Endothelial cell of umbilical vein (primary cell): ENCODE measurements around the gene EXOC3L1. TPM values are rescaled to one million over a fixed set of nuclear protein-coding genes. Genes with fewer than 3 reads are reported as not detected.

Source experiments
- BruUV-seq: library from RNA; stranded (reverse); fragments of 400-500 nt; replicated peaks from 2 replicates; lab custom pipeline; 2021; lab: Mats Ljungman, UMichigan
- CTCF ChIA-PET: fragments of 300-600, 350-600 bp; sonication (Branson Sonifier 250); formaldehyde crosslinking; loops from one replicate; lab custom pipeline; 2021; ENCODE audit warnings: antibody characterized with exemption, inconsistent platforms; lab: Charles Lee
- POLR2A ChIA-PET: fragments of 300-600, 350-600 bp; sonication (Branson Sonifier 250); formaldehyde crosslinking; loops from one replicate; lab custom pipeline; 2021; ENCODE audit warnings: antibody characterized with exemption, inconsistent platforms; lab: Charles Lee
- DNase-seq: peaks from one replicate; pipeline ENCODE4 v3.0.0-alpha.2; 2011; ENCODE audit warnings: low read depth, low spot score
- FAIRE-seq: peaks from 2 replicates; lab custom pipeline; 2011; peaks lifted over from hg19 to GRCh38; lab: Jason Lieb, UNC
- H2AFZ ChIP-seq: 2 replicates; pipeline ENCODE4 v1.6.0; 2012; ENCODE audit warnings: low read depth, low read length, control low read depth, inconsistent platforms
- H3K27ac ChIP-seq: 2 replicates; pipeline ENCODE4 v1.5.1; 2011; ENCODE audit warnings: low read depth, mild to moderate bottlenecking, control low read depth, low read length, moderate library complexity; ENCODE audit not compliant: insufficient read depth
- H3K27me3 ChIP-seq, 2 experiments: 2 replicates each; pipeline versions ENCODE4 v1.6.0 to v1.6.1; 2011; ENCODE audit warnings: low read length in 2 of 2, mixed read lengths in 1 of 2; ENCODE audit not compliant: control insufficient read depth in 2 of 2, insufficient read depth in 2 of 2
- H3K36me3 ChIP-seq, 2 experiments: 2 replicates in 1 of 2; 3 replicates in 1 of 2; pipeline ENCODE4 v1.5.1; 2011; ENCODE audit warnings: low read length in 2 of 2, mild to moderate bottlenecking in 1 of 2, moderate library complexity in 1 of 2; ENCODE audit not compliant: control insufficient read depth in 2 of 2, insufficient read depth in 2 of 2; ENCODE audit errors: extremely low read depth in 1 of 2
- H3K4me1 ChIP-seq: 3 replicates; pipeline ENCODE4 v1.5.1; 2011; ENCODE audit warnings: mild to moderate bottlenecking, low read length; ENCODE audit not compliant: control insufficient read depth, insufficient read depth; ENCODE audit errors: extremely low read depth
- H3K4me2 ChIP-seq: 2 replicates; pipeline ENCODE4 v1.6.1; 2011; ENCODE audit warnings: low read length, control low read depth, mixed read lengths; ENCODE audit not compliant: insufficient read depth
- H3K4me3 ChIP-seq, 3 experiments: fragments of 200-600 bp in 1 of 3; sonication (generic), shearing (Covaris generic) in 1 of 3; replicated peaks in 1 of 3; 2 replicates each; pipeline ENCODE4 v1.5.1; 2011 to 2016; ENCODE audit warnings: control low read depth in 3 of 3, low read length in 3 of 3, mild to moderate bottlenecking in 2 of 3, inconsistent platforms in 1 of 3, low read depth in 1 of 3, moderate library complexity in 1 of 3; ENCODE audit not compliant: insufficient read depth in 1 of 3
- H3K79me2 ChIP-seq: 2 replicates; pipeline ENCODE4 v1.6.0; 2012; ENCODE audit warnings: low read length, inconsistent platforms; ENCODE audit not compliant: control insufficient read depth, insufficient read depth
- H3K9ac ChIP-seq: replicated peaks from 2 replicates; pipeline ENCODE3; 2011; ENCODE audit warnings: low read length, control low read depth; ENCODE audit not compliant: insufficient read depth; ENCODE audit errors: extremely low read depth
- H3K9me1 ChIP-seq: replicated peaks from 3 replicates; pipeline ENCODE4 v1.6.0; 2011; ENCODE audit warnings: mild to moderate bottlenecking, low read length; ENCODE audit not compliant: control insufficient read depth, insufficient read depth; ENCODE audit errors: extremely low read depth
- H3K9me3 ChIP-seq: replicated peaks from 2 replicates; pipeline ENCODE4 v1.5.1; 2012; ENCODE audit warnings: low read length, inconsistent platforms; ENCODE audit not compliant: control insufficient read depth, insufficient read depth
- H4K20me1 ChIP-seq: replicated peaks from 2 replicates; pipeline ENCODE3; 2011; ENCODE audit warnings: mild to moderate bottlenecking, low read length; ENCODE audit not compliant: control insufficient read depth, insufficient read depth; ENCODE audit errors: extremely low read depth
- EZH2 ChIP-seq: IDR thresholded peaks from 2 replicates; pipeline ENCODE4 v1.6.1; 2012; ENCODE audit warnings: borderline replicate concordance, low read depth, mild to moderate bottlenecking, moderate library complexity, low read length, inconsistent platforms; ENCODE audit not compliant: severe bottlenecking
- FOS ChIP-seq: IDR thresholded peaks from 2 replicates; pipeline ENCODE4 v1.6.1; 2011; ENCODE audit warnings: mild to moderate bottlenecking, low read length, moderate library complexity, borderline replicate concordance; ENCODE audit not compliant: insufficient read depth
- GATA2 ChIP-seq: IDR thresholded peaks from 2 replicates; pipeline ENCODE4 v1.7.0; 2011; ENCODE audit warnings: low read depth, mild to moderate bottlenecking, moderate library complexity, mixed read lengths, low read length; ENCODE audit not compliant: insufficient read length, insufficient read depth
- JUN ChIP-seq: IDR thresholded peaks from 2 replicates; pipeline ENCODE4 v1.6.1; 2011; ENCODE audit warnings: borderline replicate concordance, low read depth; ENCODE audit not compliant: insufficient read length, insufficient read depth
- MYC ChIP-seq: IDR thresholded peaks from one replicate; pipeline ENCODE4 v1.6.1; 2011; ENCODE audit warnings: mild to moderate bottlenecking, low read depth, low read length
- POLR2A ChIP-seq: IDR thresholded peaks from 2 replicates; pipeline ENCODE4 v1.6.1; 2012; ENCODE audit warnings: low read depth, mild to moderate bottlenecking, control low read depth, low read length
- POLR2AphosphoS5 ChIP-seq: IDR thresholded peaks from 2 replicates; pipeline ENCODE4 v1.6.1; 2012; ENCODE audit warnings: low read depth, mild to moderate bottlenecking, control low read depth, low read length, moderate library complexity; ENCODE audit not compliant: insufficient read depth
- dilution Hi-C: fragments of 300-500 bp; cut with MboI; formaldehyde crosslinking; loops from one replicate; pipeline ENCODE4 v1.15.0; 2019; ENCODE audit warnings: low sequenced_read_pairs; ENCODE audit not compliant: extremely low pct_ligation_motif_present
- intact Hi-C: fragments of 100-400 bp; cut with micrococcal nuclease; formaldehyde crosslinking; loops from one replicate; pipeline ENCODE4 v1.10.0; 2022
- polyA plus RNA-seq, 4 experiments: library from polyadenylated mRNA; depleted of rRNA in 3 of 4; stranded (reverse) in 3 of 4; unstranded in 1 of 4; fragments of >200 nt; gene quantifications; 2 replicates each; pipeline versions ENCODE4 v1.2.1 to v1.2.3, GENCODE V29; 2011 to 2012; ENCODE audit warnings: missing spikeins in 1 of 4
- total RNA-seq: library from RNA; stranded (reverse); gene quantifications from 2 replicates; pipeline ENCODE4 v1.2.3, GENCODE V29; 2021
- TF ChIP-seq, protein P1 (sequence below), 2 donors: IDR thresholded peaks; 1 replicate in 1 of 2; 2 replicates in 1 of 2; pipeline ENCODE4 v1.5.1; 2011; ENCODE audit warnings: low read length in 2 of 2, mild to moderate bottlenecking in 2 of 2, moderate library complexity in 2 of 2, control low read depth in 1 of 2, inconsistent platforms in 1 of 2, low read depth in 1 of 2; ENCODE audit not compliant: insufficient read depth in 1 of 2; ENCODE audit errors: extremely low read depth in 1 of 2
- TF ChIP-seq, protein P2 (sequence below): IDR thresholded peaks from 2 replicates; pipeline ENCODE4 v1.6.1; 2011; ENCODE audit not compliant: insufficient read depth, insufficient read length

The EXOC3L1 gene
- total and polyA plus RNA-seq, 2 donors (not counting 3 experiments of a cell fraction or from before 2014, with no cell fraction given): 10.8 to 11.6 TPM

- no peak overlapping the region for H3K27ac ChIP-seq
- FAIRE-seq (no peak), DNase-seq (no peak)
- TF ChIP-seq JUN: no peak
- TF ChIP-seq EZH2: peak; percentile 30
- no TSS peak for BruUV-seq
- no peak overlapping the region for H3K9ac ChIP-seq
- no peaks in the 10 kb centered on the region for H3K9me1 ChIP-seq
- no peaks in the 10 kb centered on the region for H3K27me3 ChIP-seq
- H3K4me1 ChIP-seq: peaks cover 33% of the 10 kb centered on the region
- H3K4me3 ChIP-seq: peak overlapping the region; percentile 75 to 90 (median 88)
- dilution Hi-C loops: no loop called here
- no peaks in the 10 kb centered on the region for H4K20me1 ChIP-seq
- CTCF ChIA-PET: interaction anchor here (0.6 to 3.5 kb wide), 29 partner anchors 7 to 588 kb away, joined by 3 to 40 read pairs (median 5); partner anchors contain the start of genes FBXL8, NOL3 and TRADD
- POLR2A ChIA-PET: no interaction called here
- H3K9me3 ChIP-seq: no peaks in the 10 kb centered on the region
- H3K4me2 ChIP-seq: peak overlapping the region; percentile 82
- H2AFZ ChIP-seq: peak overlapping the region; percentile 65
- intact Hi-C loops: loop anchor here (1.0 kb wide), 2 partner anchors 8 to 166 kb away; partner anchors contain the start of gene E2F4
- no peaks in the 10 kb centered on the region for H3K36me3 ChIP-seq
- H3K79me2 ChIP-seq: peaks cover 13% of the 10 kb centered on the region
Measured at GRCh38 chr16:67184453-67184994, 5.4 kb downstream of the EXOC3L1 start.

DNA sequence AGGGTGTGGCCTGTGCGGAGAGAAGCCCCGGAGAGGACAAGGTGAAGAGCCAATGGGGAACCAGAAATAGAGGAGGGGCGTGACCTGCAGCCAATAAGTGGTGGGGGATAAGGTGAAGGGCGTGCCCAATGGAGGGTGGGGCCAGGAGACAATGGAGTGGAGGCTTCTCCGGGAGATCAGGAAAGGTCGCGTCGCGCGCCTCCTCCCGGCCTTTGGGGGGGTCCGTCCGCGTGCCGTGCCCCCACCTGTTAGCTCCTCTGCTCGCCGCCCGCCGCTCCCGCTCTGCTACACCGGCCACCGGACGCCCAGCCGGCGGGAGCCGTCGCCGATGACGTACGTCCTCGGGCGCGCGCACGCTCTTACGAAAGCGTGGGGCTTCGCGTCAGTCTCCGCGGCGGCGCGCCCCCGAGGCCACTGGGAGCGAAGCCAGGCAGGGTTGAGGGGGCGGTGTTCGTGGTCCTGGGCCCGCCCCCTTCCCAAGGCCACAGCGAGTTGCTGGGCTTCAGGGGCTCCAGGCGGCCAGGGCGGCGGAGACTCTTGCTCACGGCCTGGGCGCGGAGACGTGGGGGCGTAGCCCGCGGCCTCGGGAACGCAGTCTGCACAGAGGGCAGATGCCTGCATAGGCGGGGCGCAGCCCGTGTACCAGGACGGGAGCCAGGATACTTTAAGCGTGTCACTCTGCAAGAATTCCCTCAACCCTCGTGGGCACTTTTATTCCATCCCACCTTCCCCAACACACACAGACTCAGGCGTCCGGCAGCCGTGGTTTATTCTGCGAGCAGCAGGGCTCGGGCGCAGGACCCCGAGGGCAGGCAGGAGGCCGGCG, 6.1 kb downstream of the EXOC3L1 start, which contains the start of gene MATCAP1:
TSS of gene MATCAP1 (minus strand) at position 337 of the 826 bp plus-strand sequence. CDS start 3,353 bp downstream, outside the sequence.
- Histone ChIP-seq H3K9me3 (no peaks in the 10 kb centered on the region), H3K27me3 (no peaks in the 10 kb centered on the region), H3K4me1 (peaks cover 33% of the 10 kb centered on the region), H3K9me1 (no peaks in the 10 kb centered on the region), H4K20me1 (no peaks in the 10 kb centered on the region), H3K27ac (peak within 1 kb of the TSS; percentile 95), H2AFZ (peak within 1 kb of the TSS; percentile 95), H3K36me3 (no peaks in the 10 kb centered on the region), H3K79me2 (peaks cover 13% of the 10 kb centered on the region), H3K4me3 (peak within 1 kb of the TSS; percentile 75 to 90 (median 88)), H3K4me2 (peak within 1 kb of the TSS; percentile 96), H3K9ac (peak within 1 kb of the TSS; percentile 99)
- DNase-seq (peak; percentile 98), FAIRE-seq (peak; percentile 97)
- POLR2A ChIA-PET: no interaction called here
- peak; percentile 72 for TF ChIP-seq POLR2AphosphoS5
- no peak for TF ChIP-seq GATA2
- TF ChIP-seq EZH2: no peak
- TF ChIP-seq JUN: no peak
- TF ChIP-seq, protein P1, sequence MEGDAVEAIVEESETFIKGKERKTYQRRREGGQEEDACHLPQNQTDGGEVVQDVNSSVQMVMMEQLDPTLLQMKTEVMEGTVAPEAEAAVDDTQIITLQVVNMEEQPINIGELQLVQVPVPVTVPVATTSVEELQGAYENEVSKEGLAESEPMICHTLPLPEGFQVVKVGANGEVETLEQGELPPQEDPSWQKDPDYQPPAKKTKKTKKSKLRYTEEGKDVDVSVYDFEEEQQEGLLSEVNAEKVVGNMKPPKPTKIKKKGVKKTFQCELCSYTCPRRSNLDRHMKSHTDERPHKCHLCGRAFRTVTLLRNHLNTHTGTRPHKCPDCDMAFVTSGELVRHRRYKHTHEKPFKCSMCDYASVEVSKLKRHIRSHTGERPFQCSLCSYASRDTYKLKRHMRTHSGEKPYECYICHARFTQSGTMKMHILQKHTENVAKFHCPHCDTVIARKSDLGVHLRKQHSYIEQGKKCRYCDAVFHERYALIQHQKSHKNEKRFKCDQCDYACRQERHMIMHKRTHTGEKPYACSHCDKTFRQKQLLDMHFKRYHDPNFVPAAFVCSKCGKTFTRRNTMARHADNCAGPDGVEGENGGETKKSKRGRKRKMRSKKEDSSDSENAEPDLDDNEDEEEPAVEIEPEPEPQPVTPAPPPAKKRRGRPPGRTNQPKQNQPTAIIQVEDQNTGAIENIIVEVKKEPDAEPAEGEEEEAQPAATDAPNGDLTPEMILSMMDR (IDR thresholded peaks at IDR 0.05; ENCODE audit: extremely low read depth in 1 of 2, insufficient read depth in 1 of 2, low read depth in 1 of 2, low read length in 2 of 2): no peak
- TF ChIP-seq POLR2A: peak; percentile 70
- TF ChIP-seq, protein P2, sequence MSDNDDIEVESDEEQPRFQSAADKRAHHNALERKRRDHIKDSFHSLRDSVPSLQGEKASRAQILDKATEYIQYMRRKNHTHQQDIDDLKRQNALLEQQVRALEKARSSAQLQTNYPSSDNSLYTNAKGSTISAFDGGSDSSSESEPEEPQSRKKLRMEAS: no peak
- TF ChIP-seq MYC: no peak
- TF ChIP-seq FOS: no peak
- intact Hi-C loops (loop anchor here (1.0 kb wide), 3 partner anchors 8 to 166 kb away; partner anchors contain the start of gene E2F4), dilution Hi-C loops (no loop called here)
- BruUV-seq: TSS peak; percentile 76
- CTCF ChIA-PET: interaction anchor here (0.7 to 3.5 kb wide), 11 partner anchors 14 to 230 kb away, joined by 3 to 40 read pairs (median 13); partner anchors contain the start of genes FBXL8, NOL3 and TRADD
